ENCODE measurements around the gene IL17RB.

IL17RB gene

GRCh38 chr3:53860196-53860595 is 13.8 kb downstream of the IL17RB start:
- no peak for DNase-seq (ENCODE audit: low read depth)

GRCh38 chr3:53862241-53862640 is 15.9 kb downstream of the IL17RB start:
- DNase-seq (ENCODE audit: low read depth), result no peak

GRCh38 chr3:53863145-53863544 is 16.8 kb downstream of the IL17RB start:
- DNase-seq (ENCODE audit: low read depth), result no peak

DNA sequence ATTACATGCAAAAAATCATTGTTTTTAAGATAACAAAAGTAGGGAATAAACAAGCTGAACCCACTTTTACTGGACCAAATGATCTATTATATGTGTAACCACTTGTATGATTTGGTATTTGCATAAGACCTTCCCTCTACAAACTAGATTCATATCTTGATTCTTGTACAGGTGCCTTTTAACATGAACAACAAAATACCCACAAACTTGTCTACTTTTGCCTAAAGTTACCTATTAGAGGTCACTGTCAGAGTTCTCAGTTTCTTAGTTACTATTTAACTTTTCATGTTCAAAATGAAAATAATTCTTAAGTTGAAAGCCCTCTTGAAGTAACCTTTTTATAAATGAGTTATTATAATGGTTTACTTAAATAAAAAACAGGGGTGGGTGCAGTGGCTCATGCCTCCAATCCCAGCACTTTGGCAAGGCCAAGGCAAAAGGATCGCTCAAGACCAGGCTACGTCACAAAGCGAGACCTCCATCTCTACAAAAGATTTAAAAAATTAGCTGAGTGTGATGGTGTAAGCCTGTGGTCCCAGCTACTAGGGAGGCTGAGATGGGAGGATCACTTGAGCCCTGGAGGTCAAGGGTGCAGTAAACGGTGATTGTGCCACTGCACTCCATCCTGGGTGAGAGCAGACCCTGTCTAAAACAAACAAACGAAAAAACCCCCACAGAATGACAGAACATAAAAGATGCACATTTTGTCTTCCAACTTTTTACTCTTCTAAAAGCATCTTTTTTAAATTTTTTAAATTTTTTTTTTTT is 19.5 kb downstream of the IL17RB start:
- no peak for DNase-seq (ENCODE audit: low read depth)

DNA sequence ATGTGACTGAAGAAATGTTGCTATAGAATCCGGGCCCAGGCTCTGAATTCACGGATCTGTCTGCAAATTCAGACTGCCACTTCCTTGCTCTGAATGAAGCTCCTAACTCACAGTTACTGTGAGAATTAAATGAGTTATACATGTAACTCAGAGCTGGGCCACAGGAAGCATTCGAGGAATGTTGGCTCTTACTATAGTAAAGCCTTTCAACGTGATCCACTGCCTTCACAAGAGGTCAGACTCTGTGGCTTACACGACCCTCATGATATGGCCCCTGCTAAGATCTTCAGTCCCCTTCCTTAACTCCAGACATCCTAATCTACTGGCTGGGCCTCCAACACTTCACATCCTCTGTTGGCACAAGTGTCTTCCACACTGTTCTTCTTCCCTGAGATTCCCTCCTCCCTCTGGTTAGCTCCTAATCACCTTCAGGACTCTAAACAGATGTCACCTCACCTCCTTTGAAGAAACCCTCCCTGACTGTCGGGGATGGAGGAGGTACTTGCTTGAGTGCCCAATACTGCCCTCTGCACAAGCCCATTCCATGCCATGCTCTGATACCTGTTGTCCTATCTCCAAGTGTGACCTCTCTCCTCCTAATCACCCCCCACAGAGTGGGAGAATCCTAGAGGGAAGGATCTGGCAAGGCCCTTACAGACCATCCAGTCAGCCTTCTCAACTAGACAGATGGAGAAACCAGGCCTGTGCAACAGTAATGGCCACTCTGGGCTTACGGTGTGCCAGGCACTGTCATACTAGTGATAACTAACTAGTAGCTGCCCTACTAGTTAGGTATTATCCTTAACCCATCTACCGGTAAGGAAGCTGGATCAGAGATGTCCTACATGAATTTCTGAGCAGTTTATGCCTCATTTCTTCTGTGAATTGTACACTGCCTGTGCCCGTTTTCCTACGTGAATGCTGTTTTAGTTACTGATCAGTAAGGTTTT is 34.3 kb downstream of the IL17RB start:
- DNase-seq (ENCODE audit: low read depth), result no peak

DNA sequence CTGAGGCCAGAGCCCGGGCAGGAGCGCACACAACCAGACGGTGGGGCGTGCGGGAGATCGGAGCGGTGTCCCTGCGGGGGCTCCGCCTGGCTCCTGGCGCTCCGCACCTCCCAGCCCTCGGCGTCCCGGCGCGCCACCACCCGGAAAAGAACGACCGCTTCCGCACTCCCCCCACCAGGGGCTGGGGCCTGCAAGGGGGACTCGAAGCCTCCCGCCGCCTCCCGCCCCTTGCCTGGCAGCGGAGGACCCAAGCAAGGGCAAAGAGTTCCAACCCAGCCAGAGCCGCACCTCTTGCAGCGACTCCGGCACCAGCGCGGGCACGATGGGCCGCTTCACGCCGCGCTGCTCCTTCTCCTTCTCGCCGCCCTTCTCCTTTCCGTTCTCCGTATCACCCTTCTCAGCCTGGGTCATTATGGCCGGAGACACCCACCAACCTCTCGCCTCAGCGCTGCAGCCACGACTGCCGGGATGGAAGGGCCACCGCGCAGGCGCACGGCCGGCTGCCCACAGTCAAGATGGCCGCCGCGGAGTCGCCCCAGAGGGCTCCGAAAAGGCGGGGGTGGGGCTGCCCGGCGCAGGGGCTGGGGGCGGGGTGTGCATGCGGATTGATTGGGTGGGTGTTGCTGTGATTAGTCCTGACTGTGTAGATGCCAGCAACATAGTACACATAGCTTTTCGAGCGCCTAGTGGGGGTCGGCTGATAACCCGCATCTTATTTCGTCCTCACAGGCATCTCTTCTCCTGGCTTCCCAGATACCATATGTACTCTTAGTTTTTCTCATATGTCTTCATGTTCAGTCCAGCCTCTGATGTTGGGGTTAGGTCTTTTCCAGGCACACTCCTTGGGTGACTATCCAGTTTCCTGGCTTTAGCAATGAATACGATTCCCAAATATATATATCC is 35.6 kb downstream of the IL17RB start, which contains the start of gene ACTR8:
TSS of gene ACTR8 (minus strand) at position 462 of the 903 bp plus-strand sequence. CDS start at position 411, 51 bp downstream.
- DNase-seq (ENCODE audit: low read depth), result peak; percentile 76

DNA sequence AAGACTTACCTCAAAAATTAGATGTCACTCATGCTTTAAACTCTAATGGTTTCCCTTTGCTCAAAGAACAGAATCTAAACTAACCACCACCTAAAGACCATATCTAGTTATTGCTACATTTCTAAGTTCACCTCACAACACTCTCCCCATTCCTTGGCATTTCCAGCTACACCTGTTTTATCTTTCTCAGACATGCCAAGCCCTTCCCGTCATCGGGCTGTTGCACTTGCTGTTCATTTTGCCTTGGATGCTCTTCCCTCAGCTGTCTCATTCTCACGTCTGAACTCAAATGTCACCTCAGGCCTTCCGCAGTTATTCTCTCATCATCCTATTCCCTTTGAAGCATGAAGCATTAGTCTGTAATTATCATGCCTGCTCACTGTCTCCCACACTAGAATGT is 36.6 kb downstream of the IL17RB start:
- no peak for DNase-seq (ENCODE audit: low read depth)

DNA sequence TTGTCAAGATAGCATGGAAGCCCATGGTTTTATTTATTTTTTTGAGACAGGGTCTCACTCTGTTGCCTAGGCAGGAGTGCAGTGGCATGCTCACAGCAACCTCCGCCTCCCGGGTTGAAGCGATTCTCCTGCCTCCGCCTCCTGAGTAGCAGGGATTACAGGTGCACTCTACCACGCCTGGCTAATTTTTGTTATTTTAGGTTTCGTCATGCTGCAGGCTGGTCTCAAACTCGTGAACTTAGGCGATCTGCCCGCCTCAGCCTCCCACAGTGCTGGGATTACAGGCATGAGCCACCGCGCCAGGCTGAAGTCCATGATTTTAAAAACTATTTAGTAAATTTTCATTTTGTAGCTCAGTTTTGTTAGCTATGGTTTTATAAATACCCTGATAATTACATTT is 38.3 kb downstream of the IL17RB start:
- no peak for DNase-seq (ENCODE audit: low read depth)

DNA sequence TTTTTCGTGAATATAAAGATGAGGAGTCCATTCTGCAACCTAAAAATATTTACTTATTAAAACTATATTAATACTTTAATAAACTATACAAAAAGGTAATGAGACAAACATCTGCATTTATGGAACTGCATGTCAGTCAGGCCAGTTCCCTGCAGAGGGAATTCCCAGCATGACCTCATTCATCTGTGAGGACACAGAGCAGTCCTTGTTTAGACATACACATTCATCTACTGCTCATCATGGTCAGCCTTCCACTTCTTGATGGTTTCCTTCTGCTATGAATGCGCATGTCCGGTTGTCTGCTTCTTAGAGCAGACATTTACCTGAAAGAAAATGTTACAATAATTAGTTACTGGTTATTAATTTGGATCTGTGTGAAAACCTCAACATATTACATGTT is 38.9 kb downstream of the IL17RB start:
- DNase-seq (ENCODE audit: low read depth), result no peak

DNA sequence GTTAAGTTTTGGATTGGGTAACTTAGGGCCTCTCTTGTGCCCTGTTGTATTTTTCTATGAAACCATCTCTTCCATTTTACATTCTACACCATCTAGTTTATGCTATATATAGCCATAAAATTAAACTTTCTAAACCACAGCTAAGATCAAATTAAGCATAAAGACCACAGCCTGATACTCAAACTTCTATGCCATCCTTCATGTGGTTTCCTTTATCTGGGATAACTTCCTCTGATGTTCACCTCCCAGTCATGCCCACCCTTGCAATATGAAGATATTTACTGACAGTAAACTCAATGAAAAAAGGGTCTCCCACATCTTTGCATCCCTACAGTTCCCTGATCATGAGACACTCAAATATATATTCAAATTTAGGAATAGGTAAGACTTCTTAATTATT is 41.1 kb downstream of the IL17RB start:
- DNase-seq (ENCODE audit: low read depth), result no peak

DNA sequence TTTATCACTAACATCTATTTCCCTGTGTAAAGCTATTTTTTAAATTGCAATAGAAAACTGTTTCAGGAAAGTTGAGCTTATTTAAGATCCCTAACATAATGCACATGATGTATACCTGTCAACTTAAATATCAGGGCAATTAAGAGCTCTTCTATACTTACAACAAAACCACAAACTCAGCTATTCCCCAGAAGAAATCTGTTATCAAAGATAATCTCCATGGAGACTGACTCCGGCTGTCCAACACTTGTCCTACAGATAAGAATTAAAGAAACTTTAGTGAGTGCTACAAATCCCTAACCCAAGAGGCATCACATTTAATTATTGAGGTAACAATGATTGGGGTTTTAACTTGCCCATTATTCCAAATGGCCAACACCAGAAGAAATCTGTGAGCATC is 41.9 kb downstream of the IL17RB start:
- DNase-seq (ENCODE audit: low read depth), result no peak

DNA sequence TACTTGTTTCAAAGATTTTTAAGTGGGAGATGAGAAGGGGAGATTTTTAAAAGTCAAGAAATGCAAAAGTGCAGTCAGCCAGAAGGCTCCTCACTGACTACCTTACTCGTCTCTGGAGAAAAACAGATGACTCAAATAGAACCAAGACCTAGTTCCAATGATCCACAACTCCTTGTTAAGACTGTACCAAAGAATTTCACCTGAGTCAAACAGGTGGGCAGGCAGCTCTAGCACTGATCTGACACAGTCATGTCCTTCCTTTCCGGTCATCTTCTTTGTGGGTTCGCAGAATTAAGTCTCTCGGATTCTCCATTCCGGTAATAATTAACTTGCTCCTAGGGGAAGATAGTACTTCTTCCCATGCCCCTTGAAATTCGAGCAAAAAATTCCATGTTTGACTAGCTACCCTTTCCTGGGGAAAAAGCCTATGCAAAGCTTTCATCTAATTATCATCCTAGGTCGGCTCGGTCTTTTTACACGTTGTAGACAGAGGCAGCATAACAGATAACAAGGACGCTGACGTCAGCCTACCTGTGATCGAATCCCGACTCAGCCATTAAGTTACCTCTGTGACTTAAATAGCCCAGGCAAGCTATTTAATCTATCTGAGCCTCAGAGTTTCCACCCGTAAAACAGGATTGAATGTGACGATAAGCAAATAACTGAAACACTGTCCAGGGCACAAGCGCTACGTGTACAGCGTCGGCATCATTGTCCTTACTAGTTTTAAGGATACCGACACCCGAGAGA is 44.5 kb downstream of the IL17RB start:
- peak; percentile 51 for DNase-seq (ENCODE audit: low read depth)

- DNase-seq (ENCODE audit: low read depth), result peak; percentile 96
Observed at GRCh38 chr3:53891497-53892285, 45.3 kb downstream of the IL17RB start, which contains the start of gene SELENOK. SELENOK (minus strand) TSS chr3:53891859.

DNA sequence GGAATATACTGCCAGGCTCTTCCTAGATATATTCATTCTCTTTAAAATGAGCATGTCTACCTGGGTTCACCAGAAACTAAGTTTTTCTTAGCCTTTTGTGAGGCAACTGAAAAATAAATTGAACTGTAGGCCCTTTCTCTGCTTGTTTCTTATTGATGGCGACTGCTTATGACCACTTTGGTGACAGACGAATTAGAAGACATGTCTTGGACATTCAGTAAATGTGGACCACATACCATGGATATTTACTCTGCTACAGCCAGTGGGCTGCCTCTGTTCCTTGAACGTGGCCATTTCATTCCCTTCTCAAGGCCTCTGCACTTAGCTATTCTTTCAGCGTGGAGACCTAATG is 45.9 kb downstream of the IL17RB start:
- DNase-seq (ENCODE audit: low read depth), result no peak

- no peak for DNase-seq (ENCODE audit: low read depth)
Observed at GRCh38 chr3:53899750-53900149, 53.4 kb downstream of the IL17RB start.

GRCh38 chr3:53900666-53901331 is 54.4 kb downstream of the IL17RB start:
- DNase-seq (ENCODE audit: low read depth), result no peak

- DNase-seq (ENCODE audit: low read depth), result no peak
Observed at GRCh38 chr3:53902067-53902466, 55.7 kb downstream of the IL17RB start.

DNA sequence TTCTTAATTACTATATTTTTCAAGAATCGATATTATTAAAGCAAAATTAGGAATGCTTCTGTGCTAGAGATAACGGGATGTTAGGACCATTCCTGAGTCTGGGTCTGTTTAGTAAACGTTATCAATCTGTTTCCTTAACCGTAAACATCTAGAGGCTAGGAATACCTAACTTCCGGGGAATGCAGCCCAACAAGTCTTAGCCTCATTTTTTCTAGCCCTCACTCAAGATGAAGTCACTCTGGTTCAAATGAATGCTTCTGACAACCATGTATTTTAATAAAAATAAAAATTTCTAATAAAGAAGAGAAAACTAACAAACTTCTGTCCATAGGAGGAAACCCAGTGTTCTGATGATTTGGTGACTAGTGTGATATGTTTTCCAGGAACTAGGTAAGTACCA is 56.3 kb downstream of the IL17RB start:
- no peak for DNase-seq (ENCODE audit: low read depth)

GRCh38 chr3:53913401-53913800 is 67.0 kb downstream of the IL17RB start:
- no peak for DNase-seq (ENCODE audit: low read depth)
